AG09319 (cell line): ENCODE results near the gene SYPL2.
A peak's percentile ranks its signal among the peaks of the same experiment; 100 is the strongest.

Experiments used
- DNase-seq: peaks from one replicate; pipeline ENCODE4 v3.0.0-alpha.2; 2010; ENCODE audit warnings: low read depth; ENCODE audit errors: extremely low read depth
- TF ChIP-seq, protein P1 (sequence below): IDR thresholded peaks from 2 replicates; pipeline ENCODE4 v1.5.1; 2011; ENCODE audit warnings: low read depth, mild to moderate bottlenecking, inconsistent platforms, low read length, moderate library complexity

SYPL2 gene

DNA sequence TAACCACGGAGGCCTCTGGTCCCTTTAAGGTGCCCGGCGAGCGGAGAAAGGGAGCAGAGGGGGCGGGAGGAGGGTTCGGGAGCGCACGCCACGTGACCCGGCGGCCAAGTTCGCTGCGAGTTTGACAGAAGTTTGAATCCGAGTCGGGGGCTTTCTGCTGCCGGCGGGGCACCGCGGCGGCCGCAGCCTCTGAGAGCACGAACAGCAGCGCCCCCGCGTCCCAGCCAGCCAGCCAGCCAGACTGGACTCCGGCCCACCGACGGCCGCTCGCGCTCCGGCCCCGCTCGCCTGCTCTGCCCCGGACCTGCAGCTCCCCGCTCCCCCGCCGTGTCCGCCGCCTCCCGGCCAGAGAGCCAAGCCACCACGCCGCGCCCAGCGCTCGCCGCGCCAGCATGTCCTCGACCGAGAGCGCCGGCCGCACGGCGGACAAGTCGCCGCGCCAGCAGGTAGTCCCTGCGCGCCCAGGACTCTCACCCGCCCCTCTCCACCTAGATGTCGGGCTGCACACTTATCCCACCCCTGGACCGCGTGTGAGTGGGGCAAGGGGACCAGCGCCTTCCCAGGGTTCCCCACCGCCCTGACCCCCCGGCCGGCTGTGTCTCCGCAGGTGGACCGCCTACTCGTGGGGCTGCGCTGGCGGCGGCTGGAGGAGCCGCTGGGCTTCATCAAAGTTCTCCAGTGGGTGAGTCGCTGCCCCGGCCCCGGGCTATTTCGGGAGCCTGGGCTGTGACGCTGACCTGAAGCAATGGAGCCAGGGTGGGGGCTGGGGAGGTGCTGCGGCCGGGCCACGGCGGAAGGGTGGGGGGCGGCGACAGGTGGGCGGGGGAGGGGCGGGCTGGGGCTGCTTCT lies at the start of gene SYPL2:
TSS of gene SYPL2 (plus strand) at position 95 of the 849 bp plus-strand sequence. CDS start at position 393, 298 bp downstream.
- DNase-seq = no peak
- TF ChIP-seq, protein P1, sequence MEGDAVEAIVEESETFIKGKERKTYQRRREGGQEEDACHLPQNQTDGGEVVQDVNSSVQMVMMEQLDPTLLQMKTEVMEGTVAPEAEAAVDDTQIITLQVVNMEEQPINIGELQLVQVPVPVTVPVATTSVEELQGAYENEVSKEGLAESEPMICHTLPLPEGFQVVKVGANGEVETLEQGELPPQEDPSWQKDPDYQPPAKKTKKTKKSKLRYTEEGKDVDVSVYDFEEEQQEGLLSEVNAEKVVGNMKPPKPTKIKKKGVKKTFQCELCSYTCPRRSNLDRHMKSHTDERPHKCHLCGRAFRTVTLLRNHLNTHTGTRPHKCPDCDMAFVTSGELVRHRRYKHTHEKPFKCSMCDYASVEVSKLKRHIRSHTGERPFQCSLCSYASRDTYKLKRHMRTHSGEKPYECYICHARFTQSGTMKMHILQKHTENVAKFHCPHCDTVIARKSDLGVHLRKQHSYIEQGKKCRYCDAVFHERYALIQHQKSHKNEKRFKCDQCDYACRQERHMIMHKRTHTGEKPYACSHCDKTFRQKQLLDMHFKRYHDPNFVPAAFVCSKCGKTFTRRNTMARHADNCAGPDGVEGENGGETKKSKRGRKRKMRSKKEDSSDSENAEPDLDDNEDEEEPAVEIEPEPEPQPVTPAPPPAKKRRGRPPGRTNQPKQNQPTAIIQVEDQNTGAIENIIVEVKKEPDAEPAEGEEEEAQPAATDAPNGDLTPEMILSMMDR = no peak; the same call in 1 of the 2 replicates

DNA sequence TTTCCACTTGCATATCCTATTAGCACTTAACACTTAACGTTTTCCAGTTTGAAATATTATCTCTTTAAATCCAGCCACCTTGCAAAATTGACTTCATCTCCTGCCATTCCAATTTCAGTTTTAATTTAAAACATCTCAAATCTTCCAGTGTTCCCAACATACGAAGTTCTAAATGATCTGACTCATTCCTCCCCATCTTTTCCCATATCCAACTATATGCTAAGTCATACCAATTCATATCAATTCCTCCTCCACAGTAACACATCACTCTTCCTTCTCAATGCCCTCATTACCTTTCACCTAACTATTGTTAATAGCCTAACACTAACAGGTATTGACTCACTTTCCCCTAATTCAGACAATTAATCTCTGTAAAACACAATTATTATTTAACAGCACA lies 42.8 kb upstream of the SYPL2 start:
- TF ChIP-seq, protein P1 = no peak
- no peak for DNase-seq

DNA sequence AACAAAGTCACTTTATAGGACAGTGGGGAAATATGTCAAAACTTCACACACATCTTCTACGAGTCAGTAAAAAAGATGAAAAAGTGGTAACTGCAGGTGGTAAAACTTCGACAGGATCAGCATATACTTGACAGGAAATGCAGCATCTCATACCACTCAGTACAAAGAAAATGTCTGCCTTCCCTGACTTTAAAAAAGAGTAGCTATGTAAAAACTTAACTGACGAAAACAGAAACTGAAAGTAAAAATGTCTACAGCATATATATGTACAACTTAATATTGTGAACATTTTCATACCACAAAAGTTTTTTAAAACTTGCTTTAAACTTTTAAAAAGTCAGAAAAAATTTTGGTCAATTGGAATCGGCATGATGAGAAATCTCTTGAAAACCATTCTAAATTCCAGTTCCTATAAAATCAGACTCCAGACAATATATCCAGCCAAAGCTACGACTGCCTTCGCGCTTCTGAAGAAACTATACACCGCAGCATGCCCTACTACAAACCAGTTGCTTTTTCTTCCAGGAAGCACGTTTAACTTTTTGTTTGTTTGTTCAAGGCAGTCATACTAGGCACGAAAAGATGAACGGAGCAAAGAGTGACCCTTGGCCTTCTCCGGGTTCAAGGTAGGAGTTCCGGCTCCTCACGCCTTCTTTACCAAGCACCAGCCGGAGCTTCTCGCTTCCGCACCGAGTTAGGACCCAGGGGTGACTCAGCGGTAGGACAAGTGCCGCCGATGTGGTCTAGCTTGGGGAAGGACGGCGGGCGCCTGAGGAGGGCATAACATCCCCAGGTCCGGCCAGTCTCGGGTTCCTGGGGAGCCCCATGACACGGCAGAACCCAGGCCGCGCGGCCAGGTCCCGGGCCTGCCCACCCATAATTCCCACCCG lies 40.7 kb upstream of the SYPL2 start:
- TF ChIP-seq, protein P1 = no peak
- DNase-seq = no peak

DNA sequence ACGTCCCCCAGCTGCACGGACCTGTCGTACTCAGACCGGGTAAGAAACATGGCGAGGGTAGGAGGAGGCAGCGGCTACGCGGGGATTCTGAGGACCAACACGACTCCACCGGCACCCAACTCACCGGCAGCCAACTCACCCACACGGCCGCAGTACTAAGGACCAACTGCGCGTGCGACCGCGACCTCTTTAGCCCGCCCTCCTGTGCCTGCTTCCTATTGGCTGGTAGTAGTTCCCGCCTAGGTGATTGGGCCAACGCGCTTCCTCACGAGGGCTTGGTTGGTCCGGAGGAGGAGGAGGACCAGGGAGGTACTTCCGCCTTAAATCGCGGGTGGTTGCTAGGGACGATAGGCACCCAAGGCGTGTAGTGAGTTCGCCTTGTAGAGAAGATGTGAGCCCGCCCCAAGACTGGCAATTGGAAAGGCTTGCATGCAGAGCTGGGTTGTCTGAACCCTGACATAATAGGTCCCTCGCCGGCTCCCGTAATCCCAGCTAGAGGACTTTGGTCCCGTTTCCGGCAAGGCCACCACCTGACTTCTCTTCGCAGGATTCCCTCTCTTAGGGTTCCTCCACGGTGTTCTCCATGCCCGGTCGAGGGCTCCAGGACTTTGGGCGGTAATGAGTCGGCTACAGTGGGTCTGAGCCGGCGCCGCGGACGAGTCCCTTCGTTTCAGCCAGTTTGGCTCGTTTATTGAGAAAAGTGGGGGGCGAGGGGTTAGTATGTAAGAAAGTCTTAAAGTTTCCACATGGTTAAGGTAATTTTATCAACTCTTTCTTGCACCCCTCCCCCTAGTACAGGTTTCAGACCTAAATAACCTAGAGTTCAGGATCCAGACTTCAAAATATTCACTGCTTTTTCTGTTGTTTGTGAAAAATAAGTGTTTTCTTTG lies 39.8 kb upstream of the SYPL2 start, which contains the start of gene PSMA5:
TSS of gene PSMA5 (minus strand) at position 168 of the 890 bp plus-strand sequence. CDS start at position 50, 118 bp downstream.
- TF ChIP-seq, protein P1 = no peak
- peak; percentile 98 for DNase-seq

DNA sequence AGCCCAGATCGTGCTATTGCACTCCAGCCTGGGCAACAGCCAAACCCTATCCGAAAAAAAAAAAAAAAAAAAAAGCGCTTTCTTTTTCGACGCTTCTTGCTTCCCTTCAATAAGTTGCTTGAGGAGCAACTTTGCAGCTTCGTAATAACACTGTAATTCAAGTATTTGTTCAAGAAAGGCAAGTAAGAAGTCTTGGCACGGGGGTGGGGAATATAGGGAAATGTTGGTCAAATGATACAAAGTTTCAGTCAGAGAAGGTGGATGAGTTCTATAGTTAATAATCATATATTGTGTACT lies 39.2 kb upstream of the SYPL2 start:
- TF ChIP-seq, protein P1 = no peak
- DNase-seq = no peak

DNA sequence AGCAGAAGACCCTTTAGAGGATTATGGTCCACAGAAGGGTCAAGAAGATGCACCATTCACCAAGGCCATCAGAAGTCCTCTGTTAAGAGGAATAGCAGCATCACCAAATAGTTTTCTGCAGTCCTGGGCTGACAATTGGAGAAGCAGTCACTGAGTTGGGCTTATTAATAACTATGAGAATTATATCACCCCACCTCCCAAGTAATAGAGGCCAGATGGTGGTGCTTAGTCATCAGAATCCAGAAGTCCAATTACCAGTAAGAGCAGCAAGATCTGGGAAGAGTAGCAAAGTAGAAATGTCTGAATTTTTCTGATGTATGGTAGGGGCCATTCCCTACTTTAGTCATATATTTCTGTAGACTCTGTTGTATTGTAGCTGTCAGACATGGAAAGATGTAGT lies 34.0 kb upstream of the SYPL2 start:
- DNase-seq = no peak
- TF ChIP-seq, protein P1 = no peak
